IMR-90 (cell line): ENCODE data around the gene CSNK2A2.

Source experiments
- FOS ChIP-seq: fragments of 150-350 bp; IDR thresholded peaks from 2 replicates; pipeline ENCODE4 v1.6.1; 2016; ENCODE audit warnings: low read depth, low read length
- MAZ ChIP-seq: IDR thresholded peaks from 2 replicates; pipeline ENCODE4 v1.6.1; 2012; ENCODE audit warnings: low read depth, mild to moderate bottlenecking, low read length, improper control_type of control experiment, moderate library complexity, borderline replicate concordance
- MXI1 ChIP-seq: IDR thresholded peaks from 2 replicates; pipeline ENCODE4 v1.6.1; 2012; ENCODE audit warnings: low read depth, mild to moderate bottlenecking, low read length, moderate library complexity, borderline replicate concordance
- NFE2L2 ChIP-seq: fragments of 150-350 bp; IDR thresholded peaks from 2 replicates; pipeline ENCODE4 v1.6.1; 2016; ENCODE audit warnings: low read depth, mild to moderate bottlenecking, low read length
- POLR2A ChIP-seq: IDR thresholded peaks from 2 replicates; pipeline ENCODE4 v1.6.1; 2012; ENCODE audit warnings: mild to moderate bottlenecking, low read depth, low read length
- RAD21 ChIP-seq: IDR thresholded peaks from 2 replicates; pipeline ENCODE4 v1.6.1; 2012; ENCODE audit warnings: low read length, improper control_type of control experiment
- TF ChIP-seq, protein P1 (sequence below): conservative IDR thresholded peaks from 2 replicates; pipeline ENCODE4 v1.5.1; 2012; ENCODE audit warnings: mild to moderate bottlenecking, low read depth, low read length, improper control_type of control experiment

- TF ChIP-seq POLR2A (no peak), RAD21 (no peak), NFE2L2 (no peak), FOS (no peak), MXI1 (no peak), MAZ (no peak)
- TF ChIP-seq, protein P1, sequence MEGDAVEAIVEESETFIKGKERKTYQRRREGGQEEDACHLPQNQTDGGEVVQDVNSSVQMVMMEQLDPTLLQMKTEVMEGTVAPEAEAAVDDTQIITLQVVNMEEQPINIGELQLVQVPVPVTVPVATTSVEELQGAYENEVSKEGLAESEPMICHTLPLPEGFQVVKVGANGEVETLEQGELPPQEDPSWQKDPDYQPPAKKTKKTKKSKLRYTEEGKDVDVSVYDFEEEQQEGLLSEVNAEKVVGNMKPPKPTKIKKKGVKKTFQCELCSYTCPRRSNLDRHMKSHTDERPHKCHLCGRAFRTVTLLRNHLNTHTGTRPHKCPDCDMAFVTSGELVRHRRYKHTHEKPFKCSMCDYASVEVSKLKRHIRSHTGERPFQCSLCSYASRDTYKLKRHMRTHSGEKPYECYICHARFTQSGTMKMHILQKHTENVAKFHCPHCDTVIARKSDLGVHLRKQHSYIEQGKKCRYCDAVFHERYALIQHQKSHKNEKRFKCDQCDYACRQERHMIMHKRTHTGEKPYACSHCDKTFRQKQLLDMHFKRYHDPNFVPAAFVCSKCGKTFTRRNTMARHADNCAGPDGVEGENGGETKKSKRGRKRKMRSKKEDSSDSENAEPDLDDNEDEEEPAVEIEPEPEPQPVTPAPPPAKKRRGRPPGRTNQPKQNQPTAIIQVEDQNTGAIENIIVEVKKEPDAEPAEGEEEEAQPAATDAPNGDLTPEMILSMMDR, result no peak
Measured at GRCh38 chr16:58236831-58237230, 38.9 kb upstream of the CSNK2A2 start.
